Measurements from ENCODE around the gene ADH4. TPM values are rescaled to one million over a fixed set of nuclear protein-coding genes. Genes with fewer than 3 reads are reported as not detected.
"Not testable (repeated sequence)": the region's sequence is repeated elsewhere in the genome, so short reads cannot be mapped to it uniquely, and the experiment has no call there.

Gene ADH4
- total RNA-seq, 2 experiments from 2014 or later, result not detected

GRCh38 chr4:99090481-99091215 lies 53.4 kb downstream of the ADH4 start:
- H3K4me1 Mint-ChIP-seq (ENCODE audit: low read depth), result peaks cover 37% of the 10 kb centered on the region
- DNase-seq, result no peak
- intact Hi-C loops (cut with micrococcal nuclease), result no loop called here
- CTCF ChIA-PET, result interaction anchor here (0.7 to 1.0 kb wide), 3 partner anchors 33 to 621 kb away, joined by 3 to 4 read pairs (median 3); no protein-coding TSS in a partner anchor
- POLR2A ChIA-PET, result no interaction called here
- H3K36me3 Mint-ChIP-seq, result peaks cover 1% of the 10 kb centered on the region
- H3K9me3 Mint-ChIP-seq, result no peaks in the 10 kb centered on the region
- H3K27me3 Mint-ChIP-seq, result no peaks in the 10 kb centered on the region
- H3K27ac Mint-ChIP-seq, result no peak overlapping the region
- H3K4me3 Mint-ChIP-seq, result peak overlapping the region; percentile 12

- Mint-ChIP-seq H3K9me3 (no peaks in the 10 kb centered on the region), H3K36me3 (peaks cover 7% of the 10 kb centered on the region), H3K4me3 (peak within 1 kb of the TSS; percentile 96), H3K27me3 (no peaks in the 10 kb centered on the region), H3K4me1 (ENCODE audit: low read depth) (peaks cover 37% of the 10 kb centered on the region), H3K27ac (peak within 1 kb of the TSS; percentile 93)
- DNase-seq, result peak; percentile 95
- intact Hi-C loops (cut with micrococcal nuclease), result loop anchor here (1.0 to 10.0 kb wide), 7 partner anchors 32 to 945 kb away; partner anchors contain the start of genes EIF4E, H2AZ1, METAP1 and RAP1GDS1
- POLR2A ChIA-PET, result interaction anchor here (0.6 to 2.3 kb wide), 7 partner anchors 13 to 865 kb away, joined by 3 to 25 read pairs (median 5); partner anchors contain the start of genes EIF4E, H2AZ1, METAP1 and TRMT10A
- CTCF ChIA-PET, result interaction anchor here (1.0 to 1.6 kb wide), 2 partner anchors 33 to 94 kb away, joined by 8 to 9 read pairs; partner anchors contain the start of gene METAP1
Measured at GRCh38 chr4:99088481-99089365, 55.4 kb downstream of the ADH4 start, which contains the start of gene ADH5. ADH5 (minus strand) TSS chr4:99088788; CDS start chr4:99088700, 88 bp downstream.

- DNase-seq, result peak; percentile 32
Measured at GRCh38 chr4:99088023-99088449, 56.1 kb downstream of the ADH4 start.

GRCh38 chr4:99084595-99084994 lies 59.5 kb downstream of the ADH4 start:
- H3K36me3 Mint-ChIP-seq, result peaks cover 17% of the 10 kb centered on the region
- H3K27ac Mint-ChIP-seq, result no peak overlapping the region
- CTCF ChIA-PET, result interaction anchor here (3.0 kb wide), 1 partner anchor 29 kb away, joined by 8 read pairs; no protein-coding TSS in a partner anchor
- peaks cover 19% of the 10 kb centered on the region for H3K4me1 Mint-ChIP-seq (ENCODE audit: low read depth)
- H3K4me3 Mint-ChIP-seq, result no peak overlapping the region
- H3K9me3 Mint-ChIP-seq, result no peaks in the 10 kb centered on the region
- intact Hi-C loops (cut with micrococcal nuclease), result loop anchor here (10.0 kb wide), 1 partner anchor 820 kb away; the partner anchor contains the start of gene RAP1GDS1
- no peak for DNase-seq
- POLR2A ChIA-PET, result no interaction called here
- H3K27me3 Mint-ChIP-seq, result no peaks in the 10 kb centered on the region

More at GRCh38 chr4:99088023-99088449, 56.1 kb downstream of the ADH4 start:
- ChIA-PET POLR2A (interaction anchor here (0.6 to 2.3 kb wide), 8 partner anchors 12 to 864 kb away, joined by 3 to 25 read pairs (median 4); partner anchors contain the start of genes EIF4E, H2AZ1, METAP1 and TRMT10A), CTCF (interaction anchor here (1.0 to 1.6 kb wide), 2 partner anchors 32 to 93 kb away, joined by 8 to 9 read pairs; partner anchors contain the start of gene METAP1)
- Mint-ChIP-seq H3K4me3 (peak overlapping the region; percentile 96), H3K27ac (peak overlapping the region; percentile 93), H3K4me1 (ENCODE audit: low read depth) (peaks cover 37% of the 10 kb centered on the region), H3K36me3 (peaks cover 7% of the 10 kb centered on the region), H3K27me3 (no peaks in the 10 kb centered on the region), H3K9me3 (no peaks in the 10 kb centered on the region)
- intact Hi-C loops (cut with micrococcal nuclease), result loop anchor here (1.0 to 10.0 kb wide), 5 partner anchors 93 to 945 kb away; partner anchors contain the start of genes EIF4E, H2AZ1, METAP1 and RAP1GDS1

- peaks cover 26% of the 10 kb centered on the region for H3K36me3 Mint-ChIP-seq
- ChIA-PET CTCF (no interaction called here), POLR2A (no interaction called here)
- no peaks in the 10 kb centered on the region for H3K9me3 Mint-ChIP-seq
- no peak for DNase-seq
- intact Hi-C loops (cut with micrococcal nuclease), result loop anchor here (10.0 kb wide), 1 partner anchor 817 kb away; the partner anchor contains the start of gene RAP1GDS1
- no peak overlapping the region for H3K27ac Mint-ChIP-seq
- H3K4me1 Mint-ChIP-seq (ENCODE audit: low read depth), result peaks cover 11% of the 10 kb centered on the region
- no peaks in the 10 kb centered on the region for H3K27me3 Mint-ChIP-seq
- H3K4me3 Mint-ChIP-seq, result no peak overlapping the region
Measured at GRCh38 chr4:99082192-99082591, 61.9 kb downstream of the ADH4 start.

- CTCF ChIA-PET; POLR2A ChIA-PET; H3K27ac Mint-ChIP-seq; H3K9me3 Mint-ChIP-seq; H3K27me3 Mint-ChIP-seq; DNase-seq; H3K4me3 Mint-ChIP-seq; H3K4me1 Mint-ChIP-seq (ENCODE audit: low read depth): not testable (repeated sequence)
- intact Hi-C loops (cut with micrococcal nuclease), result loop anchor here (10.0 kb wide), 1 partner anchor 816 kb away; the partner anchor contains the start of gene RAP1GDS1
- peaks cover 32% of the 10 kb centered on the region for H3K36me3 Mint-ChIP-seq
Measured at GRCh38 chr4:99080869-99081268, 63.2 kb downstream of the ADH4 start.

- no peaks in the 10 kb centered on the region for H3K9me3 Mint-ChIP-seq
- CTCF ChIA-PET, result interaction anchor here (1.7 kb wide), 1 partner anchor 24 kb away, joined by 5 read pairs; no protein-coding TSS in a partner anchor
- H3K27me3 Mint-ChIP-seq, result no peaks in the 10 kb centered on the region
- no peak overlapping the region for H3K4me3 Mint-ChIP-seq
- no peak for DNase-seq
- H3K27ac Mint-ChIP-seq, result no peak overlapping the region
- intact Hi-C loops (cut with micrococcal nuclease), result loop anchor here (10.0 kb wide), 1 partner anchor 815 kb away; the partner anchor contains the start of gene RAP1GDS1
- peaks cover 3% of the 10 kb centered on the region for H3K4me1 Mint-ChIP-seq (ENCODE audit: low read depth)
- peaks cover 36% of the 10 kb centered on the region for H3K36me3 Mint-ChIP-seq
- POLR2A ChIA-PET, result no interaction called here
Measured at GRCh38 chr4:99079625-99080295, 64.3 kb downstream of the ADH4 start.

- Mint-ChIP-seq H3K9me3 (no peaks in the 10 kb centered on the region), H3K4me1 (ENCODE audit: low read depth) (peaks cover 3% of the 10 kb centered on the region), H3K36me3 (peaks cover 35% of the 10 kb centered on the region), H3K27ac (peak overlapping the region; percentile 38), H3K27me3 (no peaks in the 10 kb centered on the region), H3K4me3 (no peak overlapping the region)
- ChIA-PET CTCF (interaction anchor here (1.7 kb wide), 1 partner anchor 23 kb away, joined by 5 read pairs; no protein-coding TSS in a partner anchor), POLR2A (no interaction called here)
- DNase-seq, result no peak
- intact Hi-C loops (cut with micrococcal nuclease), result no loop called here
Measured at GRCh38 chr4:99078931-99079624, 65.0 kb downstream of the ADH4 start.

GRCh38 chr4:99078336-99078735 lies 65.8 kb downstream of the ADH4 start:
- no peak for DNase-seq
- H3K27ac Mint-ChIP-seq, result no peak overlapping the region
- H3K4me3 Mint-ChIP-seq, result no peak overlapping the region
- ChIA-PET CTCF (interaction anchor here (1.7 kb wide), 1 partner anchor 22 kb away, joined by 5 read pairs; no protein-coding TSS in a partner anchor), POLR2A (no interaction called here)
- peaks cover 3% of the 10 kb centered on the region for H3K4me1 Mint-ChIP-seq (ENCODE audit: low read depth)
- peaks cover 37% of the 10 kb centered on the region for H3K36me3 Mint-ChIP-seq
- no peaks in the 10 kb centered on the region for H3K9me3 Mint-ChIP-seq
- no peaks in the 10 kb centered on the region for H3K27me3 Mint-ChIP-seq
- intact Hi-C loops (cut with micrococcal nuclease), result no loop called here

- intact Hi-C loops (cut with micrococcal nuclease), result no loop called here
- Mint-ChIP-seq H3K9me3 (no peaks in the 10 kb centered on the region), H3K27me3 (no peaks in the 10 kb centered on the region), H3K4me3 (no peak overlapping the region), H3K27ac (no peak overlapping the region), H3K36me3 (peaks cover 42% of the 10 kb centered on the region), H3K4me1 (ENCODE audit: low read depth) (peaks cover 1% of the 10 kb centered on the region)
- ChIA-PET POLR2A (no interaction called here), CTCF (no interaction called here)
- DNase-seq, result no peak
Measured at GRCh38 chr4:99077177-99077576, 66.9 kb downstream of the ADH4 start.

All from activated CD4-positive, alpha-beta memory T cell treated with anti-CD3 and anti-CD28 coated beads for 36 hours (primary cell).